SW 1271 (cell line): ENCODE data around the gene KRTAP4-7.
"Not testable (repeated sequence)": the region's sequence is repeated elsewhere in the genome, so short reads cannot be mapped to it uniquely, and the experiment has no call there.

Source experiments
- DNase-seq, 2 experiments: peaks; one replicate each; lab custom pipeline; 2025; lab: John Stamatoyannopoulos, UW

The KRTAP4-7 gene

GRCh38 chr17:41108728-41109386 lies 24.9 kb downstream of the KRTAP4-7 start:
- DNase-seq, result not testable (repeated sequence)

GRCh38 chr17:41111151-41111885 lies 27.4 kb downstream of the KRTAP4-7 start:
- no peak for DNase-seq

- DNase-seq, result no peak
These were observed 32.3 kb downstream of the KRTAP4-7 start for GRCh38 chr17:41116297-41116696.

- not testable (repeated sequence) for DNase-seq
These were observed 34.0 kb downstream of the KRTAP4-7 start, which contains the start of gene KRTAP4-11 for GRCh38 chr17:41117846-41118386. Gene KRTAP4-11, minus strand, starts transcription at chr17:41118373. Its CDS starts 58 bp downstream, at chr17:41118315.

- no peak for DNase-seq
These were observed 34.8 kb downstream of the KRTAP4-7 start for GRCh38 chr17:41118721-41119120.

GRCh38 chr17:41119696-41120690 lies 36.0 kb downstream of the KRTAP4-7 start:
- DNase-seq, result not testable (repeated sequence)

GRCh38 chr17:41121742-41122141 lies 37.8 kb downstream of the KRTAP4-7 start:
- no peak for DNase-seq

GRCh38 chr17:41123292-41123990 lies 39.5 kb downstream of the KRTAP4-7 start:
- DNase-seq, result not testable (repeated sequence)

GRCh38 chr17:41123991-41124371 lies 40.0 kb downstream of the KRTAP4-7 start, which contains the start of gene KRTAP4-12:
Gene KRTAP4-12, minus strand, starts transcription at chr17:41124182. Its CDS starts 60 bp downstream, at chr17:41124122.
- not testable (repeated sequence) for DNase-seq

GRCh38 chr17:41125064-41125463 lies 41.1 kb downstream of the KRTAP4-7 start:
- no peak for DNase-seq

- DNase-seq, result no peak
These were observed 42.5 kb downstream of the KRTAP4-7 start for GRCh38 chr17:41126412-41126811.

GRCh38 chr17:41127371-41127770 lies 43.4 kb downstream of the KRTAP4-7 start:
- DNase-seq, result no peak

GRCh38 chr17:41131979-41132378 lies 48.0 kb downstream of the KRTAP4-7 start:
- DNase-seq, result peak; percentile 23 to 60

GRCh38 chr17:41133880-41134735 lies 50.2 kb downstream of the KRTAP4-7 start:
- DNase-seq, result no peak
